Endothelial cell of umbilical vein (primary cell): ENCODE measurements around the gene SSX3. TPM values are rescaled to one million over a fixed set of nuclear protein-coding genes. Genes with fewer than 3 reads are reported as not detected.
"Not testable (repeated sequence)": the region's sequence is repeated elsewhere in the genome, so short reads cannot be mapped to it uniquely, and the experiment has no call there.

Source experiments
- BruUV-seq: library from RNA; stranded (reverse); fragments of 400-500 nt; replicated peaks from 2 replicates; lab custom pipeline; 2021; lab: Mats Ljungman, UMichigan
- CTCF ChIA-PET: fragments of 300-600, 350-600 bp; sonication (Branson Sonifier 250); formaldehyde crosslinking; loops from one replicate; lab custom pipeline; 2021; ENCODE audit warnings: antibody characterized with exemption, inconsistent platforms; lab: Charles Lee
- POLR2A ChIA-PET: fragments of 300-600, 350-600 bp; sonication (Branson Sonifier 250); formaldehyde crosslinking; loops from one replicate; lab custom pipeline; 2021; ENCODE audit warnings: antibody characterized with exemption, inconsistent platforms; lab: Charles Lee
- DNase-seq: peaks from one replicate; pipeline ENCODE4 v3.0.0-alpha.2; 2011; ENCODE audit warnings: low read depth, low spot score
- FAIRE-seq: peaks from 2 replicates; lab custom pipeline; 2011; peaks lifted over from hg19 to GRCh38; lab: Jason Lieb, UNC
- H2AFZ ChIP-seq: 2 replicates; pipeline ENCODE4 v1.6.0; 2012; ENCODE audit warnings: low read depth, low read length, control low read depth, inconsistent platforms
- H3K27ac ChIP-seq: 2 replicates; pipeline ENCODE4 v1.5.1; 2011; ENCODE audit warnings: low read depth, mild to moderate bottlenecking, control low read depth, low read length, moderate library complexity; ENCODE audit not compliant: insufficient read depth
- H3K27me3 ChIP-seq, 2 experiments: 2 replicates each; pipeline versions ENCODE4 v1.6.0 to v1.6.1; 2011; ENCODE audit warnings: low read length in 2 of 2, mixed read lengths in 1 of 2; ENCODE audit not compliant: control insufficient read depth in 2 of 2, insufficient read depth in 2 of 2
- H3K36me3 ChIP-seq, 2 experiments: 2 replicates in 1 of 2; 3 replicates in 1 of 2; pipeline ENCODE4 v1.5.1; 2011; ENCODE audit warnings: low read length in 2 of 2, mild to moderate bottlenecking in 1 of 2, moderate library complexity in 1 of 2; ENCODE audit not compliant: control insufficient read depth in 2 of 2, insufficient read depth in 2 of 2; ENCODE audit errors: extremely low read depth in 1 of 2
- H3K4me1 ChIP-seq: 3 replicates; pipeline ENCODE4 v1.5.1; 2011; ENCODE audit warnings: mild to moderate bottlenecking, low read length; ENCODE audit not compliant: control insufficient read depth, insufficient read depth; ENCODE audit errors: extremely low read depth
- H3K4me2 ChIP-seq: 2 replicates; pipeline ENCODE4 v1.6.1; 2011; ENCODE audit warnings: low read length, control low read depth, mixed read lengths; ENCODE audit not compliant: insufficient read depth
- H3K4me3 ChIP-seq, 3 experiments: fragments of 200-600 bp in 1 of 3; sonication (generic), shearing (Covaris generic) in 1 of 3; replicated peaks in 1 of 3; 2 replicates each; pipeline ENCODE4 v1.5.1; 2011 to 2016; ENCODE audit warnings: control low read depth in 3 of 3, low read length in 3 of 3, mild to moderate bottlenecking in 2 of 3, inconsistent platforms in 1 of 3, low read depth in 1 of 3, moderate library complexity in 1 of 3; ENCODE audit not compliant: insufficient read depth in 1 of 3
- H3K79me2 ChIP-seq: 2 replicates; pipeline ENCODE4 v1.6.0; 2012; ENCODE audit warnings: low read length, inconsistent platforms; ENCODE audit not compliant: control insufficient read depth, insufficient read depth
- H3K9ac ChIP-seq: replicated peaks from 2 replicates; pipeline ENCODE3; 2011; ENCODE audit warnings: low read length, control low read depth; ENCODE audit not compliant: insufficient read depth; ENCODE audit errors: extremely low read depth
- H3K9me1 ChIP-seq: replicated peaks from 3 replicates; pipeline ENCODE4 v1.6.0; 2011; ENCODE audit warnings: mild to moderate bottlenecking, low read length; ENCODE audit not compliant: control insufficient read depth, insufficient read depth; ENCODE audit errors: extremely low read depth
- H3K9me3 ChIP-seq: replicated peaks from 2 replicates; pipeline ENCODE4 v1.5.1; 2012; ENCODE audit warnings: low read length, inconsistent platforms; ENCODE audit not compliant: control insufficient read depth, insufficient read depth
- H4K20me1 ChIP-seq: replicated peaks from 2 replicates; pipeline ENCODE3; 2011; ENCODE audit warnings: mild to moderate bottlenecking, low read length; ENCODE audit not compliant: control insufficient read depth, insufficient read depth; ENCODE audit errors: extremely low read depth
- dilution Hi-C: fragments of 300-500 bp; cut with MboI; formaldehyde crosslinking; loops from one replicate; pipeline ENCODE4 v1.15.0; 2019; ENCODE audit warnings: low sequenced_read_pairs; ENCODE audit not compliant: extremely low pct_ligation_motif_present
- intact Hi-C: fragments of 100-400 bp; cut with micrococcal nuclease; formaldehyde crosslinking; loops from one replicate; pipeline ENCODE4 v1.10.0; 2022
- polyA plus RNA-seq, 4 experiments: library from polyadenylated mRNA; depleted of rRNA in 3 of 4; stranded (reverse) in 3 of 4; unstranded in 1 of 4; fragments of >200 nt; gene quantifications; 2 replicates each; pipeline versions ENCODE4 v1.2.1 to v1.2.3, GENCODE V29; 2011 to 2012; ENCODE audit warnings: missing spikeins in 1 of 4
- total RNA-seq: library from RNA; stranded (reverse); gene quantifications from 2 replicates; pipeline ENCODE4 v1.2.3, GENCODE V29; 2021

SSX3 gene
- total and polyA plus RNA-seq, 2 donors (not counting 3 experiments of a cell fraction or from before 2014, with no cell fraction given), result not detected

DNA sequence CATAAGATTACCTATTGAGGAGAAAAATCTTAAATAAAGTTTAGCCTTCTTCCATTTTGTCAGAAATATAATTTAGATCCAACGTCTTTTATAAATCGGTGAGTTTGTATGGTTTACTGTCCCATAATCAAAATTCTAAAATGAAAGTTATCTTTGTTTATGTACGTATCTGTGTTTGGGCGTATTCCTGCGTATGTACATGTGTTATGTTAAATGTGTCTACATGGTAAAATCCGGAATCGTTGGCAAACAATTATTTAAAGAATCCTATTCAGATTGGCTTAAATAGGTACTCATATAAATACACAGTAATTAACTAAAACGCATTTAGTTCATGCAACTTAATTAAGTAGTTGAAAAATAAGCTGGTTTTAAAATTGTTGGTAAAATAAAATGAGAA is 13.9 kb upstream of the SSX3 start:
- H3K27me3 ChIP-seq, H3K9me1 ChIP-seq, FAIRE-seq, intact Hi-C loops, H3K4me3 ChIP-seq, H3K4me2 ChIP-seq, H3K9ac ChIP-seq, H3K9me3 ChIP-seq, DNase-seq, H3K27ac ChIP-seq, H3K36me3 ChIP-seq, H2AFZ ChIP-seq, H3K4me1 ChIP-seq, BruUV-seq, dilution Hi-C loops, H3K79me2 ChIP-seq, POLR2A ChIA-PET, CTCF ChIA-PET, H4K20me1 ChIP-seq: not testable (repeated sequence)

GRCh38 chrX:48367717-48368408 is 11.4 kb upstream of the SSX3 start:
- H3K4me1 ChIP-seq, intact Hi-C loops, POLR2A ChIA-PET, CTCF ChIA-PET, H3K27ac ChIP-seq, H3K4me3 ChIP-seq, H4K20me1 ChIP-seq, FAIRE-seq, H3K4me2 ChIP-seq, dilution Hi-C loops, DNase-seq, H2AFZ ChIP-seq, H3K79me2 ChIP-seq, H3K9me3 ChIP-seq, H3K9ac ChIP-seq, BruUV-seq, H3K36me3 ChIP-seq, H3K9me1 ChIP-seq, H3K27me3 ChIP-seq: not testable (repeated sequence)

- BruUV-seq, dilution Hi-C loops, POLR2A ChIA-PET: not testable (repeated sequence)
These were observed 2.8 kb upstream of the SSX3 start for GRCh38 chrX:48359281-48359680.

More at GRCh38 chrX:48359281-48359680, 2.8 kb upstream of the SSX3 start:
- H3K9ac ChIP-seq, intact Hi-C loops, H3K9me3 ChIP-seq, H3K4me3 ChIP-seq, DNase-seq, FAIRE-seq, H4K20me1 ChIP-seq, H3K4me2 ChIP-seq, H3K79me2 ChIP-seq, H3K4me1 ChIP-seq, H3K27me3 ChIP-seq, H2AFZ ChIP-seq, H3K9me1 ChIP-seq, CTCF ChIA-PET, H3K27ac ChIP-seq, H3K36me3 ChIP-seq: not testable (repeated sequence)
